Type B pancreatic cell (in vitro differentiated cells): ENCODE measurements around the gene LAMTOR4. TPM values are rescaled to one million over a fixed set of nuclear protein-coding genes. Genes with fewer than 3 reads are reported as not detected.
A peak's percentile ranks its signal among the peaks of the same experiment; 100 is the strongest.

Experiments
- DNase-seq: peaks from one replicate; pipeline ENCODE4 v3.0.0; 2021; ENCODE audit warnings: mixed read lengths; ENCODE audit not compliant: unreplicated experiment; ENCODE audit errors: extremely low spot score
- H3K27ac Mint-ChIP-seq: 2 replicates; pipeline ENCODE4 v1.8.0; 2021; ENCODE audit warnings: mild to moderate bottlenecking, mixed read lengths
- H3K27me3 Mint-ChIP-seq: 2 replicates; pipeline ENCODE4 v1.8.0; 2021; ENCODE audit warnings: mixed read lengths
- H3K36me3 Mint-ChIP-seq: 2 replicates; pipeline ENCODE4 v1.8.0; 2021; ENCODE audit warnings: mixed read lengths
- H3K4me1 Mint-ChIP-seq: one replicate; pipeline ENCODE4 v1.8.0; 2021; ENCODE audit warnings: mixed read lengths; ENCODE audit not compliant: unreplicated experiment
- H3K4me3 Mint-ChIP-seq: 2 replicates; pipeline ENCODE4 v1.8.0; 2021; ENCODE audit warnings: mild to moderate bottlenecking, mixed read lengths
- H3K9me3 Mint-ChIP-seq: 2 replicates; pipeline ENCODE4 v1.8.0; 2021; ENCODE audit warnings: mixed read lengths
- total RNA-seq: library from RNA; stranded (reverse); gene quantifications from 2 replicates; pipeline ENCODE4 v1.2.1, GENCODE V29; 2021; ENCODE audit warnings: low replicate concordance
- TF ChIP-seq, protein P1 (sequence below): fragments of 200-600 bp; sonication (generic); conservative IDR thresholded peaks from 2 replicates; pipeline ENCODE4 v1.5.0; 2021; ENCODE audit warnings: antibody characterized with exemption, mild to moderate bottlenecking

The LAMTOR4 gene
- total RNA-seq, 1 donor from 2014 or later, result 109 TPM

DNA sequence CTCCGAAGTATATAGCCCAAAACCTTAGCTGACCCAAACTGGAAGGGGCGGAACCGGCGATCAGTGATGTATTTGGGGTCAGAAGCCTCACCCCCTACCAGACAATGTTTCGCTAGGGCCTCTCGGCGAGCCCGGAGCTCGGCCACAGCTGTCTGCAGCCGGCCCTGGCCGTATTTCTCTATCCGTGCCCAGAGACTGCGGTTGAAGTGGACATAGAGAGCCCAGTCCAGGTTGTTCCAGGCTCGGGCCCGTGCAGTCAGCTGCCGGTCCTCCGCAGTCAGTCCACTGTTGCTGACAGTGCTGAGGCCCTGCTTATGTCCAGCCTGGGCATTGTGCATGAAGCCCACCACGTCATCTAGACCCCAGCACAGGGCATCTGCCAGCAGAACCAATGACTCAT, 11.3 kb downstream of the LAMTOR4 start:
- no peaks in the 10 kb centered on the region for H3K27me3 Mint-ChIP-seq
- no peaks in the 10 kb centered on the region for H3K9me3 Mint-ChIP-seq
- peaks cover 17% of the 10 kb centered on the region for H3K4me1 Mint-ChIP-seq
- TF ChIP-seq, protein P1, sequence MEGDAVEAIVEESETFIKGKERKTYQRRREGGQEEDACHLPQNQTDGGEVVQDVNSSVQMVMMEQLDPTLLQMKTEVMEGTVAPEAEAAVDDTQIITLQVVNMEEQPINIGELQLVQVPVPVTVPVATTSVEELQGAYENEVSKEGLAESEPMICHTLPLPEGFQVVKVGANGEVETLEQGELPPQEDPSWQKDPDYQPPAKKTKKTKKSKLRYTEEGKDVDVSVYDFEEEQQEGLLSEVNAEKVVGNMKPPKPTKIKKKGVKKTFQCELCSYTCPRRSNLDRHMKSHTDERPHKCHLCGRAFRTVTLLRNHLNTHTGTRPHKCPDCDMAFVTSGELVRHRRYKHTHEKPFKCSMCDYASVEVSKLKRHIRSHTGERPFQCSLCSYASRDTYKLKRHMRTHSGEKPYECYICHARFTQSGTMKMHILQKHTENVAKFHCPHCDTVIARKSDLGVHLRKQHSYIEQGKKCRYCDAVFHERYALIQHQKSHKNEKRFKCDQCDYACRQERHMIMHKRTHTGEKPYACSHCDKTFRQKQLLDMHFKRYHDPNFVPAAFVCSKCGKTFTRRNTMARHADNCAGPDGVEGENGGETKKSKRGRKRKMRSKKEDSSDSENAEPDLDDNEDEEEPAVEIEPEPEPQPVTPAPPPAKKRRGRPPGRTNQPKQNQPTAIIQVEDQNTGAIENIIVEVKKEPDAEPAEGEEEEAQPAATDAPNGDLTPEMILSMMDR, result no peak
- H3K27ac Mint-ChIP-seq, result no peak overlapping the region
- H3K36me3 Mint-ChIP-seq, result no peaks in the 10 kb centered on the region
- peak overlapping the region; percentile 55 for H3K4me3 Mint-ChIP-seq
- DNase-seq, result no peak

DNA sequence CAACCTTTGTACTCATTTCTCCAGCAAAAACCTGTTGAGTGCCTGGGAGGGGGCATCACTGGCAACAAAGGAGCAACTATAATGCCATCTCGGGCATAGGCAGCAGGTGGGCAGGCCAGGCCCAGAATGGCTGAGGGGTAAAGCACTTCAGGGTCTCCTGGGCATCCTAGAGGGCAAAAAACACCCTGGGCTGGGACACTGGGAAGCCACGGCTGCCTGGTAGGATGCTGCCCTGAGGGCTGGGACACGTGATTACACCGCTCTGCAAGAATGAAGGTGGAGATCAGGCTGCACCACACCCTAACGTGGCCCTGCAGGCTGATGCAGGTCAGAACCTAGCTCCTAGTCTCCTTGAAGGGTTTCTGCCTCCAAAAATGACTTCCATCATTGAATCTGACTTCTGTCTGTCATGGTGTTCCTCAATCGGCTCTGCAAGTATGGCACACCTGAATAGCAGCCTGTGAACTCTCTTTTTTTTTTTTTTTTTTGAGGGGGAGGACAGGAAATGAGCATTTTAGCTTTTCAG, 14.4 kb downstream of the LAMTOR4 start:
- H3K4me3 Mint-ChIP-seq, result peak overlapping the region; percentile 75
- no peaks in the 10 kb centered on the region for H3K36me3 Mint-ChIP-seq
- no peaks in the 10 kb centered on the region for H3K9me3 Mint-ChIP-seq
- H3K27ac Mint-ChIP-seq, result peak overlapping the region; percentile 89
- peaks cover 29% of the 10 kb centered on the region for H3K4me1 Mint-ChIP-seq
- TF ChIP-seq, protein P1, result no peak
- peaks cover 15% of the 10 kb centered on the region for H3K27me3 Mint-ChIP-seq
- DNase-seq, result no peak

DNA sequence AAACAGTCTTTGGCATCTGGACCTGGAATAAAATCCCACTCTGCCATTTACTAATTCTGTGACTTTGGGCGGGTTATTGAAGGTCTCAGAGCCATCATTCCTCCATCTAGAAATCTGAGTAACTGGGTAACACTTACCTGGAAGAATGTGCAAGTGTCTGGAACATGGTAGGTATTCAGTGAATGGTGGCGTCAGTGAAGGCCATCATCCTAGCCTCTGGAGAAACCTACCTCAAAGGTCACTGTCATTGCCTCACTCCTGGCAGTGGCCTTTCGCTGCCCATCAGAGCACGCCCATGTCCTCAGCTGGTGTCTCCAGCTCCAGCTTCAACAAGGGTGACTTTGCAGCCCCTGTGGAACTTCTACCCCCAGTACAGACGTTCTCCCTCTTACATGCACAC, 15.2 kb downstream of the LAMTOR4 start:
- no peak for DNase-seq
- TF ChIP-seq, protein P1, result no peak
- Mint-ChIP-seq H3K36me3 (no peaks in the 10 kb centered on the region), H3K27me3 (peaks cover 19% of the 10 kb centered on the region), H3K4me1 (peaks cover 35% of the 10 kb centered on the region), H3K9me3 (no peaks in the 10 kb centered on the region), H3K27ac (peak overlapping the region; percentile 89), H3K4me3 (no peak overlapping the region)

DNA sequence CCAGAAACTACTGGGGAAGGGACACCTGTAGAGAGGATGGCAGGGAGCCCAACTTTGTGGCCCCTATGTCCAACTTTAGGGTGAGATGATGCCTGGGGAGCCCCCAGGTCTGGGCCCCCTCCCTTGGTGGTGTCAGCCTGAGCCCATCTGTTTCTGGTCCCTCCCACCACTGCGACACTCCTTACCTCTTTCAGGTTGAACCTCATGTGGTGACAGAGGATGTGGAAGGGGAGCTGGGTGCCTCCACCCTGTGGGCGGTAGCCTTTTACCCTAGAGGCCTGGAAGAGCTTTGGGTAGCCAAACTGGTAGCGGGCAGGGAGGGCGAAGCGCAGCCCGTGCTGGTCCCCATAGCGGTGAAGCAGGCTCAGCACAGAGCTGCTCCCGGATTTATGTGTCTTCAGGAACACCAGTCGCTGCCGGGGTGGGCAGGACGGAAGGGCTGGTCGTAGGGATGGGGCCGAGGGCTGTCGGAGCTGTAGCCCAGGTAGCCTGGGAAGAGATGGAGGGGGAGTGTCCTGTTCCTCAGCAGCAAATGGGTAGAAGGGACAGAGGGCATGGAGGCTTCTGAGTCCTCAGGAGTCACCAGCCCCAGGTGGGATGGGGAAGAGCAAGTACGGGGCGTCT, 17.7 kb downstream of the LAMTOR4 start:
- no peaks in the 10 kb centered on the region for H3K9me3 Mint-ChIP-seq
- peaks cover 25% of the 10 kb centered on the region for H3K27me3 Mint-ChIP-seq
- DNase-seq, result no peak
- peak overlapping the region; percentile 87 for H3K4me3 Mint-ChIP-seq
- H3K27ac Mint-ChIP-seq, result peak overlapping the region; percentile 75
- H3K36me3 Mint-ChIP-seq, result no peaks in the 10 kb centered on the region
- peaks cover 37% of the 10 kb centered on the region for H3K4me1 Mint-ChIP-seq
- TF ChIP-seq, protein P1, result no peak

DNA sequence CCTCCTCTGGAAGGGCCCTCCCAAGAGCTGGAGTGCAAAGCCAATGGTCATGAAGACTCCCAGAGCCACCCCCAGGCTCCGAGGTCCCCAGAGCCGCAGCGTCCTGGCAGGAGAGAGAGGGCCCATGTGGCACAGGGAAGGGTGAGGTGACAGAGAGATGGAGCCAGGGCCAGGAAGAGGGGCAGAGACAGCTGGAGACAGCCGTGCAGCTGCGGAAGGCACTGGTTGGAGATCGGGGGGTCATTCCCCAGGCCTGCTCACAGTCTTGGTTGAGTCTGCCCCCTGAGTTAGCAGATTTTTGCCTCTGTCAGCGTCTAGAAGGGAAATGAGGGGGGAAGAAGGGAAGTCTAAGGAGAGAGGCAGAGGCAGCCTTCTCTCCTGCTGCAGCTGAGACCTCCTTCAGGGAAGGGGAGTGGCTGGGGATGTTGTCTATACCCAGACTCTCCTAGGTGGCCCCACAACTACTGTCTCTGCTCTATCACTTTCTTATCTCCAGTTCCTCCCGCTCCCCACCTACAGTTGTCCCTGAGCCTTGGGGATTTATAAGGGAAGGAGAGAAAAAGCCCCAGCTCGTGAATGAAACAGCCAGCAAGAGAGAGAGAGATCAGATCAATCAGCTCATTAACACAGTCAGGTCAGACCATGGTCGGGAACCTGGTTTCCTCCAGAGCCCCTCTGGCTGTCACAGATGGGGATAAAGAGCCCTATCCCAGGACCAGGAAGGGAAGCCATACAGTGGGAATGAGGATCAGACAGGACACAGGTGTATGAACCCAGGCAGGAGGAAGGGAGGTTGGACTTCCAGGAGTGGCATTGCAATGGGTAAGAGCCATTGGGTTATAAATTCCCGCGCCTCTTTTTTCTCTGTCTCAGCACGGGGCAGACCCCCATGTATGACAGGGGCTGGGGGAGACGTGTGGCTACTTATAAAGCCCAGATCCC, 18.5 kb downstream of the LAMTOR4 start:
- Mint-ChIP-seq H3K27me3 (peaks cover 28% of the 10 kb centered on the region), H3K27ac (peak overlapping the region; percentile 75), H3K4me1 (peaks cover 37% of the 10 kb centered on the region), H3K4me3 (peak overlapping the region; percentile 87), H3K36me3 (no peaks in the 10 kb centered on the region), H3K9me3 (no peaks in the 10 kb centered on the region)
- no peak for DNase-seq
- TF ChIP-seq, protein P1, result no peak
